Measurements from ENCODE around the gene BICC1. TPM values are rescaled to one million over a fixed set of nuclear protein-coding genes. Genes with fewer than 3 reads are reported as not detected.

BICC1 gene
- total RNA-seq, 1 experiment from 2014 or later = 46.9 TPM

GRCh38 chr10:58560068-58560467, 47.4 kb downstream of the BICC1 start:
- DNase-seq (ENCODE audit: low read depth in 1 of 2, low spot score in 2 of 2) = no peak
- Histone ChIP-seq H3K27me3 (replicated peaks) (no peaks in the 10 kb centered on the region), H3K4me3 (no peak overlapping the region), H3K27ac (no peak overlapping the region), H3K36me3 (no peaks in the 10 kb centered on the region), H3K9me3 (replicated peaks) (peaks cover 3% of the 10 kb centered on the region; the same call in 1 of the 2 replicates), H3K4me1 (replicated peaks) (no peaks in the 10 kb centered on the region)

DNA sequence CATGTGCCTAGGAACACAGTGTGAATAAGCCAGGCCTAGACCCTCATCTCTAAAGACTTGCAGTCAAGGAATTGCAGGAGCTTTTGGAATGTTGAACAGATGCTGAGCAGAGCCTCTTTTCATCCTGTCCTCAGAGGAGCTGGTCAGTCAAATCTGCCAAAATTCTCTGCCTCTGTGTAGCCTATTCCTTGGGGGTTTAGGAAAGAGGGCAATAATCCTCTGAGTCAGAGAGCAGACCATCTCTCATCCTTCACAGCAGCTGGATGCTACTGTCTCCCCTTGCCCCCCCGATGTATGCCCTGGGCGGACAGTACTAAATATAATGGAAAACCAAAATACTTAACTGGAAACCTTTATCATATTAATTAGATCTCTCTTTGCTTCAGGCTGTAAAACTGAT, 52.6 kb downstream of the BICC1 start:
- Histone ChIP-seq H3K36me3 (no peaks in the 10 kb centered on the region; the same call in 1 of the 2 replicates), H3K27ac (no peak overlapping the region), H3K27me3 (replicated peaks) (no peaks in the 10 kb centered on the region), H3K4me3 (no peak overlapping the region), H3K4me1 (replicated peaks) (no peaks in the 10 kb centered on the region), H3K9me3 (replicated peaks) (no peaks in the 10 kb centered on the region)
- no peak for DNase-seq (ENCODE audit: low read depth in 1 of 2, low spot score in 2 of 2)

GRCh38 chr10:58567652-58568051, 55.0 kb downstream of the BICC1 start:
- Histone ChIP-seq H3K27ac (no peak overlapping the region), H3K36me3 (no peaks in the 10 kb centered on the region; the same call in 1 of the 2 replicates), H3K27me3 (replicated peaks) (no peaks in the 10 kb centered on the region), H3K4me3 (no peak overlapping the region), H3K4me1 (replicated peaks) (no peaks in the 10 kb centered on the region), H3K9me3 (replicated peaks) (0 out of 2 replicates have a peak, but pooled peaks cover 4% of the 10 kb centered on the region)
- DNase-seq (ENCODE audit: low read depth in 1 of 2, low spot score in 2 of 2) = no peak

DNA sequence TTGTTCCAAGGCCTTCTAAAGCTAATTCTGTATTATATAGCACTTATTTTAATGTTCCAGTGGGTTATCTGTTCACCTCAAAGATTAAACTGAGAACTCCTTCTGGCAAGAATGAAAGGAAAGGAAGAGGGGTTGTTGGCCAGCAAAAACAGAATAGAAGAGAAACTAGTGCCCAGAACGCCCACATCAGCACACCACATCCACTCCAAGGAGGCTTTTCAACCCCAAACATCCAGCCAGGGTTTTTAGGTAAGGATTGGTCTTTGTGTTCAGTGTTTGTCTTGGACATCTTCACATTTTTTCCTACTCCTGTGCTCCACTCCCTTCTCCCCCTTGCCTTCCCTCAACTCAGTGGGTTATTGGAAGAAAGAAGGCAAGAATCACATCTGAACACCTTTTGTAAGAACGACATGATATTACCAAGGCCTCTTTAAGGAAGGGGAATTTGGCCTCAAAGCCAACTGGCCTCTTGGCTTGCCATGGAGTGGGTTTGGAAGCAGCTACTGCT, 55.8 kb downstream of the BICC1 start:
- no peaks in the 10 kb centered on the region; the same call in 1 of the 2 replicates for H3K36me3 ChIP-seq
- H3K27ac ChIP-seq = no peak overlapping the region
- no peaks in the 10 kb centered on the region for H3K4me1 ChIP-seq (replicated peaks)
- H3K27me3 ChIP-seq (replicated peaks) = no peaks in the 10 kb centered on the region
- DNase-seq (ENCODE audit: low read depth in 1 of 2, low spot score in 2 of 2) = no peak
- H3K4me3 ChIP-seq = no peak overlapping the region
- 0 out of 2 replicates have a peak, but pooled peaks cover 4% of the 10 kb centered on the region for H3K9me3 ChIP-seq (replicated peaks)

GRCh38 chr10:58570307-58570723, 57.6 kb downstream of the BICC1 start:
- Histone ChIP-seq H3K4me1 (replicated peaks) (no peaks in the 10 kb centered on the region; the same call in 1 of the 2 replicates), H3K9me3 (replicated peaks) (0 out of 2 replicates have a peak, but pooled peaks cover 4% of the 10 kb centered on the region), H3K27ac (no peak overlapping the region), H3K4me3 (no peak overlapping the region), H3K27me3 (replicated peaks) (no peaks in the 10 kb centered on the region), H3K36me3 (no peaks in the 10 kb centered on the region; the same call in 1 of the 2 replicates)
- DNase-seq (ENCODE audit: low read depth in 1 of 2, low spot score in 2 of 2) = no peak

DNA sequence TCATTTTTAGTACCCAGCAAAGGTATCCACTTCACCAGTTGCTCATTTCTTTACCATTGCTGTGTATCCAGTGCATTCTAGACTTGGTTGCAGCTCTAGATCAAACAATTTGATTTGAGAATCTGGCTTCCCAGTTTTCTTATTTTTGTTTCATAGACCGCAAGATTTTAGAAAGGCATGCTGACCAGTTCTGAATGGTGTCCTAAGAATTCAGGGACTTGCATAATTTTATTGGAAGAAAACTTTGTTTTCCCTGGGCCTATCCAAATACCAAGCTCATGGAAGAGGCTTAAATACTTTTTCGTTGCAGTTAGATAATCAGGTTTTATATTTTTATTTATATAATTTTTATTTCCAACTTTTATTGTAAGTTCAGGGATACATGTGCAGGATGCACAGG, 58.3 kb downstream of the BICC1 start:
- DNase-seq (ENCODE audit: low read depth in 1 of 2, low spot score in 2 of 2) = no peak
- H3K9me3 ChIP-seq (replicated peaks) = 0 out of 2 replicates have a peak, but pooled peaks cover 4% of the 10 kb centered on the region
- H3K36me3 ChIP-seq = no peaks in the 10 kb centered on the region; the same call in 1 of the 2 replicates
- H3K4me1 ChIP-seq (replicated peaks) = no peaks in the 10 kb centered on the region; the same call in 1 of the 2 replicates
- H3K27ac ChIP-seq = no peak overlapping the region
- no peaks in the 10 kb centered on the region for H3K27me3 ChIP-seq (replicated peaks)
- H3K4me3 ChIP-seq = no peak overlapping the region

DNA sequence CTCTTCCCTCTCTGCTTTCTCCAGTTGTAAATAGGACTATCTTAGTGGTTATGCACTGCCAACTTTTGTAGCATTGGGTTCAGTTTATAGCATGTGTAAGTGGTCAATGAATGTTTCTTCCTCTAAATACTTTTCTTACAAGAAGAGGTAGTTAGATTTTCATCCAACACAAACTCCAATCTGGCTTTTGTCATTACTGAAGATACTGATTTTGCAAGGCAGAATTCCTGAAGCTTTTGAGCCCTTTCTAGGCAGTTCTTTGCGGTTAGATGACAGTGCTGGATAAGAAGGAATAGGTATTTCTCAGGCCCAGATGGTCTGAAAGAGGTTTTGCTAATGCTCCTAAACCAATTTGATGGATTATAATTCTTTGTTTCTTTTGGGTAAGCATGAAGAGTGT, 60.5 kb downstream of the BICC1 start:
- Histone ChIP-seq H3K4me3 (no peak overlapping the region), H3K27me3 (replicated peaks) (no peaks in the 10 kb centered on the region), H3K9me3 (replicated peaks) (0 out of 2 replicates have a peak, but pooled peaks cover 4% of the 10 kb centered on the region), H3K36me3 (no peaks in the 10 kb centered on the region; the same call in 1 of the 2 replicates), H3K27ac (no peak overlapping the region), H3K4me1 (replicated peaks) (peaks cover 3% of the 10 kb centered on the region; the same call in 1 of the 2 replicates)
- DNase-seq (ENCODE audit: low read depth in 1 of 2, low spot score in 2 of 2) = no peak

- Histone ChIP-seq H3K27ac (no peak overlapping the region), H3K36me3 (no peaks in the 10 kb centered on the region; the same call in 1 of the 2 replicates), H3K4me3 (no peak overlapping the region), H3K27me3 (replicated peaks) (no peaks in the 10 kb centered on the region), H3K9me3 (replicated peaks) (0 out of 2 replicates have a peak, but pooled peaks cover 4% of the 10 kb centered on the region), H3K4me1 (replicated peaks) (peaks cover 3% of the 10 kb centered on the region; the same call in 1 of the 2 replicates)
- DNase-seq (ENCODE audit: low read depth in 1 of 2, low spot score in 2 of 2) = no peak
Observed at GRCh38 chr10:58574058-58574457, 61.4 kb downstream of the BICC1 start.

DNA sequence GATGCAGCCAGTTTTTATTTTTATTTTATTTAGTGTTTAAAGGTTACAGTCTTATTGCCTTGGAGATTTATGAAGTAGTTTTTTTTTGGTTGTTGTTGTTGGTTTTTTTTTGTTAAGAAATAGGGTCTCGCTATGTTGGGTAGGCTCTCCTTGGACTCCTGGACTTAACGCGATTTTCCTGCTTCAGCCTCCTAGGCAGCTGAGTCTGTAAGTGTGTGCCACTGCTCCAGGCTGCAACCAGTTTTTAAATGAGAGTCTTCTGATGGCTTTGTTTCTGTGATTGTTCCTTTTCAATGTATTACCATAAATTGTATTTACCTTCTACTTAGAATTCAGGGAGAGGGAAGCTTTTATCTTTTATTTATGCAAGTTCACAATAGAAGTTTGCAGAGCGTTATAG, 62.8 kb downstream of the BICC1 start:
- Histone ChIP-seq H3K4me3 (no peak overlapping the region), H3K4me1 (replicated peaks) (peaks cover 3% of the 10 kb centered on the region; the same call in 1 of the 2 replicates), H3K27ac (no peak overlapping the region), H3K9me3 (replicated peaks) (0 out of 2 replicates have a peak, but pooled peaks cover 3% of the 10 kb centered on the region), H3K36me3 (no peaks in the 10 kb centered on the region), H3K27me3 (replicated peaks) (no peaks in the 10 kb centered on the region)
- no peak for DNase-seq (ENCODE audit: low read depth in 1 of 2, low spot score in 2 of 2)

DNA sequence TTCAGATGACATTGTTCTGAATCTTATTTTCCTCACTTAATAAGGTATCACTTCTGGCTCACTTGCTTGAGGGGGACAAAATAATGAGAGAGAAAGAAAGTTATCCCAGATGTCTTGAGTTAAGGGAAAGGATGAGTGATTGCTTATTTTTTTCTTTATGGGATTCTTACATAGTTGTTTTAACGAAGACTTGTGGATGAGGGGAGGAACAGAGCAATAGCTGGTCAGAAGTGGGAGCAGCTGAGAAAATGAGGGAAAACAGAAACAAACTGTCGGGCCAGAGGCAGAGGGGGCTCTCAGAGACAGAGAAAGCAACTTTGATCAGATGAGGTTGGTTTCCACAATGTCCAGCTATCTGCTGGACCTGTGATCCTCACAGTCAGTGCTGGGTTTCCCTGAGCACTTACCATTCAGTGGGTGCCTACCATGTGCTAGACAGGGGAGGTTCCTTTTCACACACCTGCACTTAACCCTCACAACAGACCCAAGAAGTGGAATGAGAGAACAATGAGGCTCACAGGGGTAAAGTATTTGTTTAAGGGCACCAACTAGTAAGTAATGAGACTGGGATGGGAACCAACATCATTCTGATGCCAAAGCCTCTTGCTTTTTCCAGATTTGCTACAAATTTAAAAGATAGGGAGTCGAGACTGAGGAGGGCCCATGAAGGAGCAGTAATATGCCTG, 64.2 kb downstream of the BICC1 start:
- H3K27me3 ChIP-seq (replicated peaks) = no peaks in the 10 kb centered on the region
- H3K4me1 ChIP-seq (replicated peaks) = peaks cover 3% of the 10 kb centered on the region; the same call in 1 of the 2 replicates
- H3K9me3 ChIP-seq (replicated peaks) = no peaks in the 10 kb centered on the region
- H3K36me3 ChIP-seq = no peaks in the 10 kb centered on the region
- H3K4me3 ChIP-seq = no peak overlapping the region
- no peak overlapping the region for H3K27ac ChIP-seq
- DNase-seq (ENCODE audit: low read depth in 1 of 2, low spot score in 2 of 2) = no peak

DNA sequence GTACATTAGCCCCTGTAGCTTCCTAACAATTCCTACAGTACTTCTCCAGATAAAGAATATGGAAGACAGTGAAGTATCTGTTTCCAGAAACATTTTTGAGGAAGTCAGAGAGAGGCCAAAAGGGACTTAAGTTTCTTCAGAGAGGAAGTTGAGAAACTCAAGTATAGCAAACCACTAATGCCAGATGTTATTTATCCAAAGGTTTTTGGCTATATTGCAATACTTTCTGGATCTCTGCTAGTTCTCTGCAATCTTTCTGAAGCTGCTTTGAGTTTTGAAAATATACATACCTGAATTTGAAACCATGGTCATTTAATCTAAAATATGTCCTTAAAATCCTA, 64.7 kb downstream of the BICC1 start:
- H3K27me3 ChIP-seq (replicated peaks) = no peaks in the 10 kb centered on the region
- DNase-seq (ENCODE audit: low read depth in 1 of 2, low spot score in 2 of 2) = no peak
- H3K36me3 ChIP-seq = no peaks in the 10 kb centered on the region
- H3K4me1 ChIP-seq (replicated peaks) = peaks cover 3% of the 10 kb centered on the region; the same call in 1 of the 2 replicates
- H3K4me3 ChIP-seq = no peak overlapping the region
- no peaks in the 10 kb centered on the region for H3K9me3 ChIP-seq (replicated peaks)
- H3K27ac ChIP-seq = no peak overlapping the region

DNA sequence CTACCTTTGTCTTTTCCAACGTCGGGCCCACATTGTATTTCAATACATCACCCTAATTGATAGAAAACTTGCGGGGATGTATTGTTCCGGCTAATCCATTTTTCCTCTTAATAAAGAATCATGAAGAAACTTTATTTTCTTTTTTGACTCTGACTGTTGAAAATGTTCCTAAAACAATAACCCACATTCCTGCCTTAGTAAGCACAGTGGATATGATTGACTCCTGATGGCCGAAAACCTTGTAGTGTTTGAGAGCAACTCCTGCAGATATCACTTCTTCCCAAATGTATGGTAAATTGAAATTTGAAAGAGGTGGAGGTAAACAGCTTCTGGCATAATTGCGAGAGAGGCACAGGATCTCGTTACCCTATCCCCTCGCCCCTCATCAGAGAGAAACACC, 65.7 kb downstream of the BICC1 start:
- H3K27me3 ChIP-seq (replicated peaks) = no peaks in the 10 kb centered on the region
- no peak overlapping the region for H3K4me3 ChIP-seq
- H3K27ac ChIP-seq = no peak overlapping the region
- H3K36me3 ChIP-seq = no peaks in the 10 kb centered on the region
- no peak for DNase-seq (ENCODE audit: low read depth in 1 of 2, low spot score in 2 of 2)
- H3K4me1 ChIP-seq (replicated peaks) = peaks cover 3% of the 10 kb centered on the region; the same call in 1 of the 2 replicates
- H3K9me3 ChIP-seq (replicated peaks) = no peaks in the 10 kb centered on the region

DNA sequence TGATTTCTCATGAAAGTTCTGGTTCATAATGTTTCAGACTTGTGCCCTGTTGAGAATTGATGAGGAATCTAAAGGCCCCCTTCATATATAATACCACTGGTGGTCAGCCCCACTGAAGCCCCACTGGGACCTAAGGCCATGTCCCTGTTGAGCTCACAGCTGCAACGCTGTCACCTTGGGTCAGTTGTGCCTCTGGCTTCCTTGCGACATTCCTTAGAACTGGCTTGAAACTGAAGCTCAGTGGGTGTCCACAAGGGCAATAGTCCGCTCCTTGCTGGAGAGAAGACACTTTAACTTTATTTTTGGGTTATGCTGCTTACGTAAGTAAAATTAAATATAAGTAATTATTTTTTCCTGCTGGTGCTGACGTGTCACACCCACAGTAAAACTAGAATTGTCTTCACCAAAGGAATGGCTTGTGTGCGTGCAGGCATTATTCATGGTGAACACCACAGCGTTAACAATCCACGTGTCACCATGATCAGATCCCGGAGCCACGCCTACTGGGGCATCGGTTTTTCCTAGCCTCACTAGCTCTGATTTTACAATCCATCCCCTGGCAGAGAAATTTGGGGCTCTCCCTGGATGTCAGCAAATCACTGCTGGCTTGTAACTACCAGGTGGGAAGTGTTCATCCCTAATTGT, 66.5 kb downstream of the BICC1 start:
- peaks cover 3% of the 10 kb centered on the region; the same call in 1 of the 2 replicates for H3K4me1 ChIP-seq (replicated peaks)
- no peaks in the 10 kb centered on the region for H3K9me3 ChIP-seq (replicated peaks)
- no peak for DNase-seq (ENCODE audit: low read depth in 1 of 2, low spot score in 2 of 2)
- H3K27ac ChIP-seq = no peak overlapping the region
- no peak overlapping the region for H3K4me3 ChIP-seq
- no peaks in the 10 kb centered on the region for H3K36me3 ChIP-seq
- H3K27me3 ChIP-seq (replicated peaks) = no peaks in the 10 kb centered on the region

GRCh38 chr10:58582045-58582444, 69.4 kb downstream of the BICC1 start:
- H3K27me3 ChIP-seq (replicated peaks) = no peaks in the 10 kb centered on the region
- H3K9me3 ChIP-seq (replicated peaks) = no peaks in the 10 kb centered on the region
- no peaks in the 10 kb centered on the region for H3K36me3 ChIP-seq
- H3K4me3 ChIP-seq = no peak overlapping the region
- H3K4me1 ChIP-seq (replicated peaks) = 0 out of 2 replicates have a peak, but pooled peaks cover 2% of the 10 kb centered on the region
- no peak overlapping the region for H3K27ac ChIP-seq
- DNase-seq (ENCODE audit: low read depth in 1 of 2, low spot score in 2 of 2) = no peak

Data from SJSA1 (cell line).